Activated CD4-positive, alpha-beta T cell treated with anti-CD3 and anti-CD28 coated beads, Interleukin-10, Interleukin-2, amounts not matched to agents 100 ng/mL and 50 ng/mL, durations not matched to agents 16 hours and 8 hours (primary cell): ENCODE results near the gene OPRM1.

Experiments used
- DNase-seq: peaks from one replicate; pipeline ENCODE4 v3.0.0-alpha.2; 2020

OPRM1 gene

GRCh38 chr6:154213782-154214181 lies 174.7 kb downstream of the OPRM1 start:
- no peak for DNase-seq

GRCh38 chr6:154218301-154218700 lies 179.3 kb downstream of the OPRM1 start:
- DNase-seq, result no peak

- no peak for DNase-seq
Measured at GRCh38 chr6:154218787-154219186, 179.7 kb downstream of the OPRM1 start.

GRCh38 chr6:154219250-154219649 lies 180.2 kb downstream of the OPRM1 start:
- no peak for DNase-seq

- DNase-seq, result no peak
Measured at GRCh38 chr6:154222716-154223115, 183.7 kb downstream of the OPRM1 start.

- DNase-seq, result no peak
Measured at GRCh38 chr6:154223296-154223695, 184.3 kb downstream of the OPRM1 start.

- no peak for DNase-seq
Measured at GRCh38 chr6:154226461-154226860, 187.4 kb downstream of the OPRM1 start.

- no peak for DNase-seq
Measured at GRCh38 chr6:154227862-154228520, 189.0 kb downstream of the OPRM1 start.

GRCh38 chr6:154228521-154228905 lies 189.5 kb downstream of the OPRM1 start:
- no peak for DNase-seq

- peak; percentile 87 for DNase-seq
Measured at GRCh38 chr6:154229786-154230185, 190.7 kb downstream of the OPRM1 start.

GRCh38 chr6:154230393-154230792 lies 191.4 kb downstream of the OPRM1 start:
- no peak for DNase-seq

GRCh38 chr6:154230910-154231595 lies 192.0 kb downstream of the OPRM1 start:
- peak; percentile 35 for DNase-seq

GRCh38 chr6:154232013-154232910 lies 193.2 kb downstream of the OPRM1 start:
- peak; percentile 24 for DNase-seq

- DNase-seq, result no peak
Measured at GRCh38 chr6:154233383-154233782, 194.3 kb downstream of the OPRM1 start.

- DNase-seq, result no peak
Measured at GRCh38 chr6:154234019-154234772, 195.2 kb downstream of the OPRM1 start.

GRCh38 chr6:154236646-154237301 lies 197.7 kb downstream of the OPRM1 start:
- no peak for DNase-seq

- no peak for DNase-seq
Measured at GRCh38 chr6:154238831-154239230, 199.8 kb downstream of the OPRM1 start.

- peak; percentile 39 for DNase-seq
Measured at GRCh38 chr6:154239392-154239791, 200.4 kb downstream of the OPRM1 start.

GRCh38 chr6:154241061-154241460 lies 202.0 kb downstream of the OPRM1 start:
- DNase-seq, result peak; percentile 68

GRCh38 chr6:154241581-154241980 lies 202.5 kb downstream of the OPRM1 start:
- no peak for DNase-seq

GRCh38 chr6:154242617-154243357 lies 203.7 kb downstream of the OPRM1 start:
- DNase-seq, result no peak
